HepG2 (cell line): ENCODE results near the gene NUDCD2. TPM values are rescaled to one million over a fixed set of nuclear protein-coding genes. Genes with fewer than 3 reads are reported as not detected.
A peak's percentile ranks its signal among the peaks of the same experiment; 100 is the strongest.

Source experiments
- DMAP1 ChIP-seq: IDR thresholded peaks from 2 replicates; pipeline ENCODE4 v1.6.1; 2016
- FOSL2 ChIP-seq: sonication (generic); formaldehyde crosslinking; IDR thresholded peaks from 2 replicates; pipeline ENCODE4 v1.4.0; 2020; ENCODE audit warnings: missing genetic modification reagents
- FOXJ3 ChIP-seq: sonication (generic); formaldehyde crosslinking; IDR thresholded peaks from 2 replicates; pipeline ENCODE4 v1.4.0; 2020; ENCODE audit warnings: missing genetic modification reagents, mild to moderate bottlenecking, borderline replicate concordance
- HNRNPH1 ChIP-seq: fragments of 200-400 bp; formaldehyde crosslinking; optimal IDR thresholded peaks from 2 replicates; pipeline ENCODE3; 2017; ENCODE audit warnings: mild to moderate bottlenecking, low read depth, low read length
- KLF11 ChIP-seq: IDR thresholded peaks from 2 replicates; pipeline ENCODE4 v1.6.1; 2016; ENCODE audit warnings: missing compliant biosample characterization
- KLF6 ChIP-seq: IDR thresholded peaks from 2 replicates; pipeline ENCODE4 v1.8.0; 2016; ENCODE audit warnings: missing biosample characterization, missing genetic modification reagents
- NBN ChIP-seq: fragments of 450-650 bp; conservative IDR thresholded peaks from 2 replicates; pipeline ENCODE4 v1.6.1; 2017
- NR1H2 ChIP-seq: sonication (generic); formaldehyde crosslinking; IDR thresholded peaks from 2 replicates; pipeline ENCODE4 v1.8.1; 2022; ENCODE audit warnings: low read depth, missing genetic modification reagents, borderline replicate concordance
- RFX1 ChIP-seq: fragments of 450-650 bp; IDR thresholded peaks from 2 replicates; pipeline ENCODE4 v1.6.1; 2017
- SMAD1 ChIP-seq: sonication (generic); formaldehyde crosslinking; IDR thresholded peaks from 2 replicates; pipeline ENCODE4 v1.4.0; 2020; ENCODE audit warnings: missing genetic modification reagents, low read depth, mild to moderate bottlenecking, borderline replicate concordance
- SYNCRIP ChIP-seq: fragments of 200-400 bp; formaldehyde crosslinking; IDR thresholded peaks from 2 replicates; pipeline ENCODE4 v1.6.1; 2018; ENCODE audit warnings: mild to moderate bottlenecking, low read depth, low read length; ENCODE audit not compliant: insufficient read depth
- TCF7L2 ChIP-seq: IDR thresholded peaks from 2 replicates; pipeline ENCODE4 v1.6.1; 2011; ENCODE audit warnings: mild to moderate bottlenecking, low read depth, low read length, moderate library complexity
- ZNF101 ChIP-seq: sonication (generic); formaldehyde crosslinking; IDR thresholded peaks from 2 replicates; pipeline ENCODE4 v1.4.0; 2020; ENCODE audit warnings: mild to moderate bottlenecking, low read depth, missing genetic modification reagents, borderline replicate concordance
- ZNF20 ChIP-seq: sonication (generic); formaldehyde crosslinking; IDR thresholded peaks from 2 replicates; pipeline ENCODE4 v1.4.0; 2020; ENCODE audit warnings: mild to moderate bottlenecking, moderate library complexity, missing genetic modification reagents
- ZNF274 ChIP-seq: sonication (generic); formaldehyde crosslinking; IDR thresholded peaks from 2 replicates; pipeline ENCODE4 v1.5.1; 2020; ENCODE audit warnings: mild to moderate bottlenecking, missing genetic modification reagents
- ZNF430 ChIP-seq: sonication (generic); formaldehyde crosslinking; IDR thresholded peaks from 2 replicates; pipeline ENCODE4 v1.9.0; 2021; ENCODE audit warnings: mild to moderate bottlenecking, missing genetic modification reagents
- ZNF468 ChIP-seq: sonication (generic); formaldehyde crosslinking; IDR thresholded peaks from 2 replicates; pipeline ENCODE4 v1.8.0; 2022; ENCODE audit warnings: mild to moderate bottlenecking, moderate library complexity, missing genetic modification reagents
- ZNF501 ChIP-seq: sonication (generic); formaldehyde crosslinking; IDR thresholded peaks from 2 replicates; pipeline ENCODE4 v1.5.1; 2020; ENCODE audit warnings: mild to moderate bottlenecking, moderate library complexity, missing genetic modification reagents
- ZNF552 ChIP-seq: sonication (generic); formaldehyde crosslinking; IDR thresholded peaks from 2 replicates; pipeline ENCODE4 v1.9.0; 2022; ENCODE audit warnings: missing genetic modification reagents, mild to moderate bottlenecking, borderline replicate concordance
- ZNF572 ChIP-seq: sonication (generic); formaldehyde crosslinking; IDR thresholded peaks from 2 replicates; pipeline ENCODE4 v1.5.1; 2020; ENCODE audit warnings: mild to moderate bottlenecking, missing genetic modification reagents
- ZNF644 ChIP-seq: IDR thresholded peaks from 2 replicates; pipeline ENCODE4 v1.6.1; 2016; ENCODE audit warnings: low read depth
- ZNF7 ChIP-seq: IDR thresholded peaks from 2 replicates; pipeline ENCODE4 v1.6.1; 2016; ENCODE audit warnings: missing biosample characterization, missing genetic modification reagents
- ZNF709 ChIP-seq: sonication (generic); formaldehyde crosslinking; IDR thresholded peaks from 2 replicates; pipeline ENCODE4 v1.5.0; 2020; ENCODE audit warnings: mild to moderate bottlenecking, missing genetic modification reagents
- ZNF766 ChIP-seq: sonication (generic); formaldehyde crosslinking; IDR thresholded peaks from 2 replicates; pipeline ENCODE4 v1.5.0; 2020; ENCODE audit warnings: missing genetic modification reagents, borderline replicate concordance
- polyA plus RNA-seq, 8 experiments: library from polyadenylated mRNA; depleted of rRNA in 3 of 8; stranded (reverse) in 7 of 8; unstranded in 1 of 8; fragments of >200 nt; fragmentation: Illumina TruSeq in 4 of 8; extraction: Trizol in 4 of 8; gene quantifications; 2 replicates each; pipeline versions ENCODE4 v1.2.1 to v1.2.3, GENCODE V29; 2011 to 2016; ENCODE audit warnings: low read depth in 4 of 8, missing spikeins in 1 of 8, mixed read lengths in 1 of 8; ENCODE audit not compliant: insufficient read depth in 1 of 8
- total RNA-seq, 5 experiments: library from RNA; depleted of rRNA; stranded (reverse); fragments of >200 nt; fragmentation: Illumina TruSeq; extraction: Trizol; gene quantifications; 2 replicates each; pipeline ENCODE4 v1.2.3, GENCODE V29; 2016; ENCODE audit warnings: low read depth in 1 of 5
- TF ChIP-seq, protein P1 (sequence below): sonication (generic); formaldehyde crosslinking; IDR thresholded peaks from 2 replicates; pipeline ENCODE4 v1.4.0; 2020; ENCODE audit warnings: missing genetic modification reagents, borderline replicate concordance
- TF ChIP-seq, protein P2 (sequence below): sonication (generic); formaldehyde crosslinking; IDR thresholded peaks from 2 replicates; pipeline ENCODE4 v1.8.0; 2022; ENCODE audit warnings: mild to moderate bottlenecking, missing genetic modification reagents, moderate library complexity
- TF ChIP-seq, protein P3 (sequence below): sonication (generic); formaldehyde crosslinking; IDR thresholded peaks from 2 replicates; pipeline ENCODE4 v1.5.0; 2020; ENCODE audit warnings: missing genetic modification reagents
- TF ChIP-seq, protein P4 (sequence below): IDR thresholded peaks from 2 replicates; pipeline ENCODE4 v1.6.1; 2016; ENCODE audit warnings: missing compliant biosample characterization, missing genetic modification reagents, borderline replicate concordance

The NUDCD2 gene
- total and polyA plus RNA-seq, 2 of the 13 experiments (the other 11 are each of a cell fraction or from before 2014, with no cell fraction given) = 14.8 to 39.2 TPM

- TF ChIP-seq, protein P1, sequence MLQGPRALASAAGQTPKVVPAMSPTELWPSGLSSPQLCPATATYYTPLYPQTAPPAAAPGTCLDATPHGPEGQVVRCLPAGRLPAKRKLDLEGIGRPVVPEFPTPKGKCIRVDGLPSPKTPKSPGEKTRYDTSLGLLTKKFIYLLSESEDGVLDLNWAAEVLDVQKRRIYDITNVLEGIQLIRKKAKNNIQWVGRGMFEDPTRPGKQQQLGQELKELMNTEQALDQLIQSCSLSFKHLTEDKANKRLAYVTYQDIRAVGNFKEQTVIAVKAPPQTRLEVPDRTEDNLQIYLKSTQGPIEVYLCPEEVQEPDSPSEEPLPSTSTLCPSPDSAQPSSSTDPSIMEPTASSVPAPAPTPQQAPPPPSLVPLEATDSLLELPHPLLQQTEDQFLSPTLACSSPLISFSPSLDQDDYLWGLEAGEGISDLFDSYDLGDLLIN (CRISPR knock-in tag) = no peak
- TF ChIP-seq ZNF101 (CRISPR knock-in tag) = no peak
- TF ChIP-seq FOXJ3 (CRISPR knock-in tag) = no peak; the same call in 1 of the 2 replicates
- TF ChIP-seq SYNCRIP = no peak
- TF ChIP-seq NBN = no peak
- peak; percentile 23 for TF ChIP-seq FOSL2 (CRISPR knock-in tag)
- TF ChIP-seq, protein P2, sequence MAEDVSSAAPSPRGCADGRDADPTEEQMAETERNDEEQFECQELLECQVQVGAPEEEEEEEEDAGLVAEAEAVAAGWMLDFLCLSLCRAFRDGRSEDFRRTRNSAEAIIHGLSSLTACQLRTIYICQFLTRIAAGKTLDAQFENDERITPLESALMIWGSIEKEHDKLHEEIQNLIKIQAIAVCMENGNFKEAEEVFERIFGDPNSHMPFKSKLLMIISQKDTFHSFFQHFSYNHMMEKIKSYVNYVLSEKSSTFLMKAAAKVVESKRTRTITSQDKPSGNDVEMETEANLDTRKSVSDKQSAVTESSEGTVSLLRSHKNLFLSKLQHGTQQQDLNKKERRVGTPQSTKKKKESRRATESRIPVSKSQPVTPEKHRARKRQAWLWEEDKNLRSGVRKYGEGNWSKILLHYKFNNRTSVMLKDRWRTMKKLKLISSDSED (CRISPR knock-in tag) = peak; percentile 84; the same call in 1 of the 2 replicates
- no peak for TF ChIP-seq ZNF709 (CRISPR knock-in tag)
- TF ChIP-seq HNRNPH1 = no peak
- no peak for TF ChIP-seq TCF7L2
- no peak for TF ChIP-seq ZNF644 (CRISPR knock-in tag)
- peak; percentile 87 for TF ChIP-seq ZNF274
- TF ChIP-seq, protein P3, sequence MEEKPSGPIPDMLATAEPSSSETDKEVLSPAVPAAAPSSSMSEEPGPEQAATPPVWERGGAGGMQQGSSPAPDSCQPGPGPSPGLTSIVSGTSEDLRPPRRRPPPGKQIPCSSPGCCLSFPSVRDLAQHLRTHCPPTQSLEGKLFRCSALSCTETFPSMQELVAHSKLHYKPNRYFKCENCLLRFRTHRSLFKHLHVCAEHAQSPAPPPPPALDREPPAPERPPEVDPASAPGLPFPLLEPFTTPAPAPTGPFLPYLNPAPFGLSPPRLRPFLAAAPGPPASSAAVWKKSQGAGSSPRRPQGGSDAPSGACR (CRISPR knock-in tag) = no peak; the same call in 1 of the 2 replicates
- TF ChIP-seq ZNF766 (CRISPR knock-in tag) = peak; percentile 75; the same call in 1 of the 2 replicates
- no peak for TF ChIP-seq ZNF20 (CRISPR knock-in tag)
- TF ChIP-seq DMAP1 = peak; percentile 91
- TF ChIP-seq, protein P4, sequence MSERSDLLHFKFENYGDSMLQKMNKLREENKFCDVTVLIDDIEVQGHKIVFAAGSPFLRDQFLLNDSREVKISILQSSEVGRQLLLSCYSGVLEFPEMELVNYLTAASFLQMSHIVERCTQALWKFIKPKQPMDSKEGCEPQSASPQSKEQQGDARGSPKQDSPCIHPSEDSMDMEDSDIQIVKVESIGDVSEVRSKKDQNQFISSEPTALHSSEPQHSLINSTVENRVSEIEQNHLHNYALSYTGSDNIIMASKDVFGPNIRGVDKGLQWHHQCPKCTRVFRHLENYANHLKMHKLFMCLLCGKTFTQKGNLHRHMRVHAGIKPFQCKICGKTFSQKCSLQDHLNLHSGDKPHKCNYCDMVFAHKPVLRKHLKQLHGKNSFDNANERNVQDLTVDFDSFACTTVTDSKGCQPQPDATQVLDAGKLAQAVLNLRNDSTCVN = peak; percentile 55; the same call in 1 of the 2 replicates
- TF ChIP-seq RFX1 = no peak
- TF ChIP-seq ZNF501 (CRISPR knock-in tag) = peak; percentile 92
- peak; percentile 64; the same call in 1 of the 2 replicates for TF ChIP-seq ZNF552 (CRISPR knock-in tag)
- TF ChIP-seq ZNF430 (CRISPR knock-in tag) = peak; percentile 83; the same call in 1 of the 2 replicates
- 0 out of 2 replicates have a peak, but pooled peaks have one; percentile 54 for TF ChIP-seq ZNF468 (CRISPR knock-in tag)
- TF ChIP-seq SMAD1 = no peak; the same call in 1 of the 2 replicates
- TF ChIP-seq ZNF572 = 0 out of 2 replicates have a peak, but pooled peaks have one; percentile 43
- no peak for TF ChIP-seq ZNF7 (CRISPR knock-in tag)
- TF ChIP-seq KLF11 = peak; percentile 91; the same call in 1 of the 2 replicates
- TF ChIP-seq KLF6 (CRISPR knock-in tag) = no peak; the same call in 1 of the 2 replicates
- no peak for TF ChIP-seq NR1H2 (CRISPR knock-in tag)
Measured at GRCh38 chr5:163459819-163460561, at the start of gene NUDCD2 (continued).
